ENCODE measurements around the gene AFP. TPM values are rescaled to one million over a fixed set of nuclear protein-coding genes. Genes with fewer than 3 reads are reported as not detected.
A peak's percentile ranks its signal among the peaks of the same experiment; 100 is the strongest.

AFP gene
- total and polyA plus RNA-seq, 5 donors: not detected

DNA sequence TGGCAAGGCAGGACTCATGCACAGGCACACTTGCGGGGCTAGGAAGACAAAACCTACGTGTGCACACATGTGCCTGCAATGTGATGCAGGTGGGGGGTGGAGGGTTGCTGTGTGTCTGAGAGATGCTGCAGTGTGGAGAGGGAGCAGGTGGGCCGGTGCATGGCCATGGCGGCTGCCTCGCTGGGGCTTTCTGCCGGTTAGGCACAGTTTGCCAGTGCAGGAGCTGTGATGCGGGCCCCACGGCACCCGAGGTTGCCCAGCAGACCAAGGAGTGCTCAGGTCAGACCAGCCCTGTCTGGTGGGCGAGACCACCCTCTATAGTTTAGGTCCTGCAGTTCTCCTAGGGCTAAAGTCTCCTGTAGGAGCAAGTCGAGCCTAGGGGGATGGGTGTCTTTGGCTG, 41.2 kb downstream of the AFP start:
- no peak for DNase-seq
- intact Hi-C loops (cut with DNase I): no loop called here
- ATAC-seq: no peak
- no peak overlapping the region for H3K27ac ChIP-seq (ENCODE audit: low read length)
- WGBS: 76% methylated on average over 11 of the region's 11 CpGs
- no peaks in the 10 kb centered on the region for H3K4me1 ChIP-seq (ENCODE audit: control insufficient read depth, insufficient read depth, low read length)
- H3K9me3 ChIP-seq (ENCODE audit: control insufficient read depth, low read length): no peaks in the 10 kb centered on the region
- H3K27me3 ChIP-seq (ENCODE audit: control insufficient read depth, insufficient read depth): no peaks in the 10 kb centered on the region
- H3K4me3 ChIP-seq (ENCODE audit: low read length): no peak overlapping the region

- Histone ChIP-seq H3K4me3 (ENCODE audit: low read length) (no peak overlapping the region), H3K27ac (ENCODE audit: low read length) (no peak overlapping the region), H3K9me3 (ENCODE audit: control insufficient read depth, low read length) (no peaks in the 10 kb centered on the region), H3K4me1 (ENCODE audit: control insufficient read depth, insufficient read depth, low read length) (no peaks in the 10 kb centered on the region), H3K27me3 (ENCODE audit: control insufficient read depth, insufficient read depth) (no peaks in the 10 kb centered on the region)
- intact Hi-C loops (cut with DNase I): no loop called here
- ATAC-seq (no peak), DNase-seq (no peak)
- 70% methylated on average over 1 of the region's 1 CpG for WGBS
These were observed 43.3 kb downstream of the AFP start for GRCh38 chr4:73479323-73479722.

- H3K4me1 ChIP-seq (ENCODE audit: control insufficient read depth, insufficient read depth, low read length): no peaks in the 10 kb centered on the region
- no peaks in the 10 kb centered on the region for H3K9me3 ChIP-seq (ENCODE audit: control insufficient read depth, low read length)
- intact Hi-C loops (cut with DNase I): no loop called here
- DNase-seq (no peak), ATAC-seq (no peak)
- WGBS: 43% methylated on average over 2 of the region's 2 CpGs
- H3K27me3 ChIP-seq (ENCODE audit: control insufficient read depth, insufficient read depth): no peaks in the 10 kb centered on the region
- no peak within 1 kb of the TSS for H3K27ac ChIP-seq (ENCODE audit: low read length)
- no peak within 1 kb of the TSS for H3K4me3 ChIP-seq (ENCODE audit: low read length)
These were observed 45.3 kb downstream of the AFP start, which contains the start of gene AFM for GRCh38 chr4:73481358-73481757. TSS of gene AFM (plus strand) at chr4:73481745. CDS start at chr4:73481776, 31 bp downstream.

- Histone ChIP-seq H3K27me3 (ENCODE audit: control insufficient read depth, insufficient read depth) (no peaks in the 10 kb centered on the region), H3K4me3 (ENCODE audit: low read length) (no peak overlapping the region), H3K27ac (ENCODE audit: low read length) (no peak overlapping the region), H3K9me3 (ENCODE audit: control insufficient read depth, low read length) (no peaks in the 10 kb centered on the region), H3K4me1 (ENCODE audit: control insufficient read depth, insufficient read depth, low read length) (no peaks in the 10 kb centered on the region)
- no peak for DNase-seq
- intact Hi-C loops (cut with DNase I): no loop called here
- no peak for ATAC-seq
These were observed 49.1 kb downstream of the AFP start for GRCh38 chr4:73485085-73485484.

DNA sequence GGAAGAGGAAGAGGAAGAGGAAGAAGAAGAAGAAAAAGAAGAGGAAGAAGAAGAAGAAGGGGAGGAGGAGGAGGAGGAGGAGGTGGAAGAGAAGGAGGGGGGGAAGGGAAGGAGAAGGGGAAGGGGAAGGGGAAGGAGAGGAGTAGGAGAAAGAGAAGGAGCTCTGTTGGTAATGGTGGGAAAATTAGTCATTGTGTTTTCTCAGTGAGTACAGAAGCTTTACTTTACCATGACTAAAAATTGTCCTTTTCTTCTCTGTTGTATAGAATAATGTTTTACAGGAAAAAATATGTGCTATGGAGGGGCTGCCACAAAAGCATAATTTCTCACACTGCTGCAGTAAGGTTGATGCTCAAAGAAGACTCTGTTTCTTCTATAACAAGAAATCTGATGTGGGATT, 49.6 kb downstream of the AFP start:
- no peak overlapping the region for H3K27ac ChIP-seq (ENCODE audit: low read length)
- DNase-seq (no peak), ATAC-seq (no peak)
- H3K4me3 ChIP-seq (ENCODE audit: low read length): no peak overlapping the region
- H3K27me3 ChIP-seq (ENCODE audit: control insufficient read depth, insufficient read depth): no peaks in the 10 kb centered on the region
- no peaks in the 10 kb centered on the region for H3K9me3 ChIP-seq (ENCODE audit: control insufficient read depth, low read length)
- no peaks in the 10 kb centered on the region for H3K4me1 ChIP-seq (ENCODE audit: control insufficient read depth, insufficient read depth, low read length)
- intact Hi-C loops (cut with DNase I): no loop called here

GRCh38 chr4:73486497-73486896, 50.5 kb downstream of the AFP start:
- no peak for ATAC-seq
- Histone ChIP-seq H3K4me1 (ENCODE audit: control insufficient read depth, insufficient read depth, low read length) (no peaks in the 10 kb centered on the region), H3K27me3 (ENCODE audit: control insufficient read depth, insufficient read depth) (no peaks in the 10 kb centered on the region), H3K27ac (ENCODE audit: low read length) (no peak overlapping the region), H3K9me3 (ENCODE audit: control insufficient read depth, low read length) (no peaks in the 10 kb centered on the region), H3K4me3 (ENCODE audit: low read length) (no peak overlapping the region)
- 42% methylated on average over 1 of the region's 1 CpG for WGBS
- no peak for DNase-seq
- intact Hi-C loops (cut with DNase I): no loop called here

DNA sequence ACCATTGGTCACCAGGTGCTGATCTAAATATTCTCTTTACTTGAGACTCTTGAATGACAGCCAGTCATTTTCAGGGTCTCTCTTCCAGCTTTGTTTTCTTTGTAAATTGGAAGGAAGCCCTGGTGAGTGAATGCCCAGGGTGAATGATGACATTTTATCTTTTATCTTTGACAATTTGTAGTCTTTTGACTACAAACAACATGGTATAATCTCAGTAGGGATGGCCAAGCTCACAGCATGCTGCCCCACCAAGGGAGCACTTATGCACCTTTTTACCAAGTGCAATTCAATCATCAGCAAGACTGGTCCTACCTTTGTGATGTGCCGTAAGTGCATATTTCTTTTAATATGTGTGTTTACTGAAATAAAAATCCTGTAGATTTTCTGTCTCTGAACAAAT, 51.2 kb downstream of the AFP start:
- no peaks in the 10 kb centered on the region for H3K4me1 ChIP-seq (ENCODE audit: control insufficient read depth, insufficient read depth, low read length)
- ATAC-seq (no peak), DNase-seq (no peak)
- H3K27me3 ChIP-seq (ENCODE audit: control insufficient read depth, insufficient read depth): no peaks in the 10 kb centered on the region
- H3K27ac ChIP-seq (ENCODE audit: low read length): no peak overlapping the region
- no peak overlapping the region for H3K4me3 ChIP-seq (ENCODE audit: low read length)
- 82% methylated on average over 1 of the region's 1 CpG for WGBS
- no peaks in the 10 kb centered on the region for H3K9me3 ChIP-seq (ENCODE audit: control insufficient read depth, low read length)
- intact Hi-C loops (cut with DNase I): no loop called here

- Histone ChIP-seq H3K4me3 (ENCODE audit: low read length) (peak overlapping the region; percentile 6), H3K27ac (ENCODE audit: low read length) (no peak overlapping the region), H3K9me3 (ENCODE audit: control insufficient read depth, low read length) (no peaks in the 10 kb centered on the region), H3K4me1 (ENCODE audit: control insufficient read depth, insufficient read depth, low read length) (no peaks in the 10 kb centered on the region), H3K27me3 (ENCODE audit: control insufficient read depth, insufficient read depth) (no peaks in the 10 kb centered on the region)
- intact Hi-C loops (cut with DNase I): no loop called here
- WGBS: 59% methylated on average over 4 of the region's 4 CpGs
- ATAC-seq (no peak), DNase-seq (no peak)
These were observed 64.2 kb downstream of the AFP start for GRCh38 chr4:73499996-73500765.

GRCh38 chr4:73501664-73502265, 65.7 kb downstream of the AFP start:
- intact Hi-C loops (cut with DNase I): no loop called here

DNA sequence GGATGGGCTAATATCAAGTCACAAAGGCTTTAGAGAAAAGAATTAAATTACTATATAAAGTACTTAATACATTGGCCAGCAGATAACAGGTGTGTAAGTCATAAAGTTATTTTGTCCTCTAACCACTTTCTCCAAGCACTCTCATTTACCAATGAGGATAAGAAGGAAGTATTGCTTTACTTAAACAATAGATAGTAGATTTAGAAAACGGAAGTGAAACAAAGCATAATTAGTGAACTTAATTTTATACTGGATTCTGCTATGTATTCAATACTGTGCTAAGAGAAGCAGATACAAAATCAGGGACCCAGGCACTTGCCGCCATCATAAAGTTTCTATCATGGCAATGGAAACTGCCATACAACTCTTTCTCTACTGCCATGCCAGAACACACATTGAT, 69.5 kb downstream of the AFP start:
- ATAC-seq (no peak), DNase-seq (no peak)
- H3K9me3 ChIP-seq (ENCODE audit: control insufficient read depth, low read length): no peaks in the 10 kb centered on the region
- H3K4me3 ChIP-seq (ENCODE audit: low read length): no peak overlapping the region
- H3K27me3 ChIP-seq (ENCODE audit: control insufficient read depth, insufficient read depth): no peaks in the 10 kb centered on the region
- no peak overlapping the region for H3K27ac ChIP-seq (ENCODE audit: low read length)
- intact Hi-C loops (cut with DNase I): no loop called here
- no peaks in the 10 kb centered on the region for H3K4me1 ChIP-seq (ENCODE audit: control insufficient read depth, insufficient read depth, low read length)
- WGBS: 81% methylated on average over 2 of the region's 2 CpGs

More at GRCh38 chr4:73501664-73502265, 65.7 kb downstream of the AFP start:
- Histone ChIP-seq H3K27ac (ENCODE audit: low read length) (no peak overlapping the region), H3K27me3 (ENCODE audit: control insufficient read depth, insufficient read depth) (no peaks in the 10 kb centered on the region), H3K4me3 (ENCODE audit: low read length) (no peak overlapping the region), H3K9me3 (ENCODE audit: control insufficient read depth, low read length) (no peaks in the 10 kb centered on the region), H3K4me1 (ENCODE audit: control insufficient read depth, insufficient read depth, low read length) (no peaks in the 10 kb centered on the region)
- DNase-seq: no peak
- 88% methylated on average over 5 of the region's 5 CpGs for WGBS
- ATAC-seq: no peak

All from right cardiac atrium (tissue), 5 donors.